HepG2 (cell line): ENCODE data around the gene GSTK1. TPM values are rescaled to one million over a fixed set of nuclear protein-coding genes. Genes with fewer than 3 reads are reported as not detected.

ENCODE experiments used
- ATAC-seq: fragments of 200-7000 bp; cut with Tn5 transposase; 3 replicates; pipeline ENCODE4 v1.9.1; 2020; ENCODE audit warnings: mild to moderate bottlenecking, moderate library complexity
- BruUV-seq: library from RNA; stranded (reverse); fragments of 400-500 nt; replicated peaks from 2 replicates; lab custom pipeline; 2021; lab: Mats Ljungman, UMichigan
- CTCF ChIA-PET: fragments of 300-600 bp; formaldehyde crosslinking; extraction: SDS; loops from one replicate; lab custom pipeline; 2021; ENCODE audit warnings: low total read pairs, inconsistent platforms, low intra/inter-chr PET ratio; lab: Yijun Ruan, JAX
- POLR2A ChIA-PET: fragments of 350-600 bp; sonication (Branson Sonifier 250); formaldehyde crosslinking; loops from one replicate; lab custom pipeline; 2020; ENCODE audit warnings: antibody characterized with exemption, inconsistent platforms; lab: Yijun Ruan, JAX
- DNase-seq: peaks from one replicate; pipeline ENCODE4 v3.0.0-alpha.2; 2015; ENCODE audit warnings: low spot score
- FAIRE-seq: peaks from 3 replicates; lab custom pipeline; 2011; peaks lifted over from hg19 to GRCh38; lab: Jason Lieb, UNC
- H2AFZ ChIP-seq: one replicate; pipeline ENCODE4 v1.6.1; 2011; ENCODE audit warnings: low read length, inconsistent platforms
- H3K27ac ChIP-seq: fragments of 300-600 bp; 3 replicates; pipeline ENCODE4 v1.8.0; 2011; ENCODE audit warnings: mixed run types, mild to moderate bottlenecking, mixed read lengths, low read length, inconsistent platforms; ENCODE audit not compliant: insufficient read depth; ENCODE audit errors: extremely low read length
- H3K27me3 ChIP-seq, 2 experiments: fragments of 200-600 bp in 1 of 2; 2 replicates in 1 of 2; 3 replicates in 1 of 2; pipeline versions ENCODE4 v1.6.0 to v1.8.0; 2011; ENCODE audit warnings: low read length in 2 of 2, mild to moderate bottlenecking in 2 of 2, moderate library complexity in 2 of 2, inconsistent platforms in 1 of 2; ENCODE audit not compliant: insufficient read depth in 2 of 2, control insufficient read depth in 1 of 2
- H3K36me3 ChIP-seq, 2 experiments: fragments of 200-600 bp in 1 of 2; replicated peaks in 1 of 2; 2 replicates in 1 of 2; 3 replicates in 1 of 2; pipeline versions ENCODE4 v1.5.1 to v1.8.0; 2011; ENCODE audit warnings: low read length in 2 of 2, inconsistent platforms in 1 of 2; ENCODE audit not compliant: insufficient read depth in 2 of 2, control insufficient read depth in 1 of 2
- H3K4me1 ChIP-seq: 2 replicates; pipeline ENCODE4 v1.5.1; 2012; ENCODE audit warnings: low read length, inconsistent platforms; ENCODE audit not compliant: insufficient read depth
- H3K4me2 ChIP-seq: 2 replicates; pipeline ENCODE4 v1.6.0; 2011; ENCODE audit warnings: low read depth, low read length, inconsistent platforms
- H3K4me3 ChIP-seq, 3 experiments: fragments of 200-600 bp in 1 of 3; sonication (generic), shearing (Covaris generic) in 1 of 3; replicated peaks in 1 of 3; 2 replicates each; pipeline ENCODE4 v1.5.1; 2011 to 2016; ENCODE audit warnings: low read length in 3 of 3, inconsistent platforms in 2 of 3, low read depth in 2 of 3, mild to moderate bottlenecking in 2 of 3, control low read depth in 1 of 3, mixed read lengths in 1 of 3; ENCODE audit not compliant: insufficient read depth in 1 of 3
- H3K79me2 ChIP-seq: one replicate; pipeline ENCODE4 v1.6.1; 2011; ENCODE audit warnings: low read length, inconsistent platforms; ENCODE audit not compliant: insufficient read depth
- H3K9ac ChIP-seq: 2 replicates; pipeline ENCODE4 v1.6.0; 2011; ENCODE audit warnings: mild to moderate bottlenecking, low read depth, low read length, inconsistent platforms; ENCODE audit not compliant: insufficient read depth
- H3K9me3 ChIP-seq: 2 replicates; pipeline ENCODE4 v1.5.1; 2012; ENCODE audit warnings: mild to moderate bottlenecking, low read length
- H4K20me1 ChIP-seq: 2 replicates; pipeline ENCODE4 v1.6.0; 2011; ENCODE audit warnings: inconsistent platforms, mild to moderate bottlenecking, low read length, moderate library complexity; ENCODE audit not compliant: insufficient read depth
- LCORL ChIP-seq, 2 experiments: fragments of 450-650 bp in 1 of 2; sonication (generic) in 1 of 2; formaldehyde crosslinking in 1 of 2; IDR thresholded peaks; 2 replicates each; pipeline versions ENCODE4 v1.5.0 to v1.6.1; 2017 to 2020; ENCODE audit warnings: antibody characterized with exemption in 1 of 2, missing genetic modification reagents in 1 of 2
- NFATC3 ChIP-seq: sonication (generic); formaldehyde crosslinking; IDR thresholded peaks from 2 replicates; pipeline ENCODE4 v1.5.1; 2020; ENCODE audit warnings: mild to moderate bottlenecking, missing genetic modification reagents
- RBM39 ChIP-seq: fragments of 200-400 bp; formaldehyde crosslinking; IDR thresholded peaks from one replicate; pipeline ENCODE4 v1.6.1; 2018; ENCODE audit warnings: antibody characterized with exemption, mild to moderate bottlenecking, low read depth, low read length; ENCODE audit not compliant: poor library complexity, severe bottlenecking
- REXO4 ChIP-seq: sonication (generic); formaldehyde crosslinking; IDR thresholded peaks from 2 replicates; pipeline ENCODE4 v1.8.0; 2022; ENCODE audit warnings: missing genetic modification reagents, mild to moderate bottlenecking, borderline replicate concordance
- TCF7 ChIP-seq: sonication (generic); IDR thresholded peaks from 2 replicates; pipeline ENCODE4 v1.6.1; 2016; ENCODE audit warnings: antibody characterized with exemption, low read depth
- ZNF678 ChIP-seq: sonication (generic); formaldehyde crosslinking; IDR thresholded peaks from 2 replicates; pipeline ENCODE4 v1.4.0; 2020; ENCODE audit warnings: mild to moderate bottlenecking, missing genetic modification reagents
- ZSCAN21 ChIP-seq: sonication (generic); formaldehyde crosslinking; IDR thresholded peaks from 2 replicates; pipeline ENCODE4 v1.8.0; 2022; ENCODE audit warnings: mild to moderate bottlenecking, missing genetic modification reagents, moderate library complexity, borderline replicate concordance
- ZSCAN30 ChIP-seq: sonication (generic); formaldehyde crosslinking; IDR thresholded peaks from 2 replicates; pipeline ENCODE4 v1.5.0; 2020; ENCODE audit warnings: mild to moderate bottlenecking, missing genetic modification reagents
- WGBS: methylation state at CpG from one replicate; pipeline ENCODE4 v1.1.6; 2017; ENCODE audit warnings: low lambda C conversion rate; 5-methylcytosine and 5-hydroxymethylcytosine counted together
- in situ Hi-C: cut with HindIII; loops from 2 replicates; pipeline ENCODE4 v1.10.0; 2017; ENCODE audit warnings: low pct_unique_long_range_greater_than_20kb; ENCODE audit not compliant: extremely low pct_ligation_motif_present
- intact Hi-C: fragments of 100-400 bp; cut with micrococcal nuclease; formaldehyde crosslinking; loops from one replicate; pipeline ENCODE4 v1.10.0; 2022; ENCODE audit not compliant: unreplicated experiment
- polyA plus RNA-seq, 8 experiments: library from polyadenylated mRNA; depleted of rRNA in 3 of 8; stranded (reverse) in 7 of 8; unstranded in 1 of 8; fragments of >200 nt; fragmentation: Illumina TruSeq in 4 of 8; extraction: Trizol in 4 of 8; gene quantifications; 2 replicates each; pipeline versions ENCODE4 v1.2.1 to v1.2.3, GENCODE V29; 2011 to 2016; ENCODE audit warnings: low read depth in 4 of 8, missing spikeins in 1 of 8, mixed read lengths in 1 of 8; ENCODE audit not compliant: insufficient read depth in 1 of 8
- total RNA-seq, 5 experiments: library from RNA; depleted of rRNA; stranded (reverse); fragments of >200 nt; fragmentation: Illumina TruSeq; extraction: Trizol; gene quantifications; 2 replicates each; pipeline ENCODE4 v1.2.3, GENCODE V29; 2016; ENCODE audit warnings: low read depth in 1 of 5
- TF ChIP-seq, protein P1 (sequence below): sonication (generic); formaldehyde crosslinking; IDR thresholded peaks from 2 replicates; pipeline ENCODE4 v1.5.0; 2020; ENCODE audit warnings: missing genetic modification reagents

GSTK1 gene
- total and polyA plus RNA-seq, 2 of the 13 experiments (the other 11 are each of a cell fraction or from before 2014, with no cell fraction given) = 64.6 to 92.1 TPM

DNA sequence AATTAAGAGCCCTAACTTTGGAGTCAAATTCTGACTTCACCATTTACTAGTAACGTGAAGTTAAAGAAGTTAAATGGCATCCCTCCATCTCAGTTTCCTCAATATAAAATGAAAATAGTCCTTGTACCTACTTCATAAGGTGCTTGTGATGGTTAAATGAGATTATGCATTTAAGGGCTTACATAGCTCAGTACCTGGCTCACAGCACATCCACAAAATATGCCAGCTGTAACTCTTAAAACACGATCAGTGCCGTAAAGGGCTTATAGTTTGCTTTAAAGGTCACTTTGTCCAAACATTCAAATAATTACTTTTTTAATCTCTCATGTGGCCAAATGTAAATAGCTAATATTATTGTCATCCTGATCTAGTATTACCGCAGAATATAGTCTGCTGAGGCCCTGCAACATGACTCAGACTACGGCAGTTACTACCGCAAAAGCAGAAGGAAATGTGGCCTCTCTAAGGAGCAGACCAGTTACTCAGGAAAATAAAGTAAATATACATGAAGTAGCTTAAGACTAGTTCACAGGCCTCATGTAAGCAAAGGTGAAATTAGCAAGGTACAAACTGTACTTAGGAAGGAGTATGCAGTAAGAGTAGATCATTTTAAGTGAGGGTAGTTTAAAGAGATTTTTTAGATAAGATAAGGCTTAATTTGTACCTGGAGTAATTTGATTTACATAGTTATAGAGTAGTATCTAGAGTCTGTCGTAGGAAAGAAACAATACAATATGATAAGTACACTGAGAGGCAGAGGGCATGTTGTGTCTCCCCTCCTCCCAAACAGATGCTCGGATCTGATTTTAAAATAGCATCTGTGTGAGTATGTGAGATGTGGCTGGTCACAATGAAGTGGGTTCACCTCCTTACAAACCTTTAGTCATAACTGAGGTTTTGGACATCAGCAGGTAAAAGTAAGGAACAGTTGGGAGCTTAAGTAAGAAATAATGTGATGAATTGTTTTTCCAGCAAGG, 38.0 kb downstream of the GSTK1 start:
- Histone ChIP-seq H3K79me2 (no peaks in the 10 kb centered on the region), H3K4me3 (no peak overlapping the region), H3K36me3 (peaks cover 28 to 82% of the 10 kb centered on the region in 2 experiments), H3K9ac (no peak overlapping the region), H2AFZ (no peak overlapping the region), H4K20me1 (no peaks in the 10 kb centered on the region; the same call in 1 of the 2 replicates), H3K27me3 (no peaks in the 10 kb centered on the region), H3K9me3 (no peaks in the 10 kb centered on the region), H3K4me1 (no peaks in the 10 kb centered on the region), H3K27ac (no peak overlapping the region), H3K4me2 (no peak overlapping the region)
- in situ Hi-C loops (loop anchor here (5.0 kb wide), 1 partner anchor 59 kb away; no protein-coding TSS in a partner anchor), intact Hi-C loops (loop anchor here (1.0 to 10.0 kb wide), 2 partner anchors 61 to 296 kb away; no protein-coding TSS in a partner anchor)
- BruUV-seq = no TSS peak
- no peak for FAIRE-seq
- no peak for DNase-seq
- 97% methylated on average over 8 of the region's 8 CpGs for WGBS
- POLR2A ChIA-PET = no interaction called here
- CTCF ChIA-PET = no interaction called here
- TF ChIP-seq REXO4 (CRISPR knock-in tag) (no peak), LCORL (IDR thresholded peaks at IDR 0.05) (no peak), LCORL (CRISPR knock-in tag; IDR thresholded peaks at IDR 0.05) (no peak), TCF7 (no peak), ZSCAN21 (CRISPR knock-in tag) (no peak), ZNF678 (CRISPR knock-in tag) (no peak), RBM39 (no peak), ZSCAN30 (CRISPR knock-in tag) (no peak), NFATC3 (CRISPR knock-in tag) (no peak)
- TF ChIP-seq, protein P1, sequence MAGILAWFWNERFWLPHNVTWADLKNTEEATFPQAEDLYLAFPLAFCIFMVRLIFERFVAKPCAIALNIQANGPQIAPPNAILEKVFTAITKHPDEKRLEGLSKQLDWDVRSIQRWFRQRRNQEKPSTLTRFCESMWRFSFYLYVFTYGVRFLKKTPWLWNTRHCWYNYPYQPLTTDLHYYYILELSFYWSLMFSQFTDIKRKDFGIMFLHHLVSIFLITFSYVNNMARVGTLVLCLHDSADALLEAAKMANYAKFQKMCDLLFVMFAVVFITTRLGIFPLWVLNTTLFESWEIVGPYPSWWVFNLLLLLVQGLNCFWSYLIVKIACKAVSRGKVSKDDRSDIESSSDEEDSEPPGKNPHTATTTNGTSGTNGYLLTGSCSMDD (CRISPR knock-in tag) = no peak
- no peak for ATAC-seq
